ENCODE results near the gene HIVEP3.

HIVEP3 gene

GRCh38 chr1:41874151-41874719 is 44.5 kb downstream of the HIVEP3 start:
- DNase-seq (ENCODE audit: insufficient read length, low spot score): no peak
- TF ChIP-seq SPI1 (IDR thresholded peaks at IDR 0.05; ENCODE audit: low read depth, low read length) (no peak), POU2F2 (IDR thresholded peaks at IDR 0.05; ENCODE audit: low read depth, low read length) (no peak), TAF1 (IDR thresholded peaks at IDR 0.05; ENCODE audit: low read depth, low read length) (no peak), PAX5 (IDR thresholded peaks at IDR 0.05; ENCODE audit: insufficient read depth, low read length, severe bottlenecking) (no peak), POLR2A (IDR thresholded peaks at IDR 0.05; ENCODE audit: low read depth, low read length) (no peak), POLR2AphosphoS5 (IDR thresholded peaks at IDR 0.05; ENCODE audit: low read depth, low read length) (no peak)
- FAIRE-seq: peak; percentile 75

GRCh38 chr1:41872074-41872473 is 46.6 kb downstream of the HIVEP3 start:
- FAIRE-seq: no peak
- DNase-seq (ENCODE audit: insufficient read length, low spot score): no peak

GRCh38 chr1:41870076-41870562 is 48.6 kb downstream of the HIVEP3 start:
- DNase-seq (ENCODE audit: insufficient read length, low spot score) (no peak), FAIRE-seq (peak; percentile 72)
- TF ChIP-seq POLR2A (IDR thresholded peaks at IDR 0.05; ENCODE audit: low read depth, low read length) (no peak), TAF1 (IDR thresholded peaks at IDR 0.05; ENCODE audit: low read depth, low read length) (no peak), PAX5 (IDR thresholded peaks at IDR 0.05; ENCODE audit: insufficient read depth, low read length, severe bottlenecking) (peak; percentile 19), POLR2AphosphoS5 (IDR thresholded peaks at IDR 0.05; ENCODE audit: low read depth, low read length) (no peak), POU2F2 (IDR thresholded peaks at IDR 0.05; ENCODE audit: low read depth, low read length) (no peak), SPI1 (IDR thresholded peaks at IDR 0.05; ENCODE audit: low read depth, low read length) (peak; percentile 96)

More at GRCh38 chr1:41872074-41872473, 46.6 kb downstream of the HIVEP3 start:
- TF ChIP-seq TAF1 (IDR thresholded peaks at IDR 0.05; ENCODE audit: low read depth, low read length) (no peak), SPI1 (IDR thresholded peaks at IDR 0.05; ENCODE audit: low read depth, low read length) (no peak), PAX5 (IDR thresholded peaks at IDR 0.05; ENCODE audit: insufficient read depth, low read length, severe bottlenecking) (no peak), POLR2A (IDR thresholded peaks at IDR 0.05; ENCODE audit: low read depth, low read length) (no peak), POLR2AphosphoS5 (IDR thresholded peaks at IDR 0.05; ENCODE audit: low read depth, low read length) (no peak), POU2F2 (IDR thresholded peaks at IDR 0.05; ENCODE audit: low read depth, low read length) (no peak)

GRCh38 chr1:41868241-41868998 is 50.3 kb downstream of the HIVEP3 start:
- DNase-seq (ENCODE audit: insufficient read length, low spot score): peak; percentile 25
- peak; percentile 92 for FAIRE-seq
- TF ChIP-seq POLR2A (IDR thresholded peaks at IDR 0.05; ENCODE audit: low read depth, low read length) (no peak), POU2F2 (IDR thresholded peaks at IDR 0.05; ENCODE audit: low read depth, low read length) (peak; percentile 80; the same call in 1 of the 2 replicates)

- DNase-seq (ENCODE audit: insufficient read length, low spot score) (no peak), FAIRE-seq (no peak)
- no peak for TF ChIP-seq POU2F2 (IDR thresholded peaks at IDR 0.05; ENCODE audit: low read depth, low read length)
- no peak for TF ChIP-seq PAX5 (IDR thresholded peaks at IDR 0.05; ENCODE audit: insufficient read depth, low read length, severe bottlenecking)
- no peak for TF ChIP-seq POLR2A (IDR thresholded peaks at IDR 0.05; ENCODE audit: low read depth, low read length)
- TF ChIP-seq TAF1 (IDR thresholded peaks at IDR 0.05; ENCODE audit: low read depth, low read length): no peak
- no peak for TF ChIP-seq POLR2AphosphoS5 (IDR thresholded peaks at IDR 0.05; ENCODE audit: low read depth, low read length)
- TF ChIP-seq SPI1 (IDR thresholded peaks at IDR 0.05; ENCODE audit: low read depth, low read length): no peak
These were observed 52.4 kb downstream of the HIVEP3 start for GRCh38 chr1:41866285-41866684.

- FAIRE-seq: no peak
- no peak for DNase-seq (ENCODE audit: insufficient read length, low spot score)
- TF ChIP-seq PAX5 (IDR thresholded peaks at IDR 0.05; ENCODE audit: insufficient read depth, low read length, severe bottlenecking) (no peak), SPI1 (IDR thresholded peaks at IDR 0.05; ENCODE audit: low read depth, low read length) (no peak), POU2F2 (IDR thresholded peaks at IDR 0.05; ENCODE audit: low read depth, low read length) (no peak), TAF1 (IDR thresholded peaks at IDR 0.05; ENCODE audit: low read depth, low read length) (no peak), POLR2A (IDR thresholded peaks at IDR 0.05; ENCODE audit: low read depth, low read length) (no peak), POLR2AphosphoS5 (IDR thresholded peaks at IDR 0.05; ENCODE audit: low read depth, low read length) (no peak)
These were observed 54.2 kb downstream of the HIVEP3 start for GRCh38 chr1:41864471-41865040.

- DNase-seq (ENCODE audit: insufficient read length, low spot score) (no peak), FAIRE-seq (no peak)
- TF ChIP-seq POLR2A (IDR thresholded peaks at IDR 0.05; ENCODE audit: low read depth, low read length): no peak
- no peak for TF ChIP-seq POU2F2 (IDR thresholded peaks at IDR 0.05; ENCODE audit: low read depth, low read length)
- TF ChIP-seq PAX5 (IDR thresholded peaks at IDR 0.05; ENCODE audit: insufficient read depth, low read length, severe bottlenecking): no peak
- no peak for TF ChIP-seq SPI1 (IDR thresholded peaks at IDR 0.05; ENCODE audit: low read depth, low read length)
- no peak for TF ChIP-seq TAF1 (IDR thresholded peaks at IDR 0.05; ENCODE audit: low read depth, low read length)
- TF ChIP-seq POLR2AphosphoS5 (IDR thresholded peaks at IDR 0.05; ENCODE audit: low read depth, low read length): no peak
These were observed 55.0 kb downstream of the HIVEP3 start for GRCh38 chr1:41863718-41864117.

- DNase-seq (ENCODE audit: insufficient read length, low spot score): no peak
- peak; percentile 72 for FAIRE-seq
- no peak for TF ChIP-seq TAF1 (IDR thresholded peaks at IDR 0.05; ENCODE audit: low read depth, low read length)
- no peak for TF ChIP-seq POLR2A (IDR thresholded peaks at IDR 0.05; ENCODE audit: low read depth, low read length)
- TF ChIP-seq SPI1 (IDR thresholded peaks at IDR 0.05; ENCODE audit: low read depth, low read length): no peak
- no peak for TF ChIP-seq PAX5 (IDR thresholded peaks at IDR 0.05; ENCODE audit: insufficient read depth, low read length, severe bottlenecking)
- TF ChIP-seq POLR2AphosphoS5 (IDR thresholded peaks at IDR 0.05; ENCODE audit: low read depth, low read length): no peak
- TF ChIP-seq POU2F2 (IDR thresholded peaks at IDR 0.05; ENCODE audit: low read depth, low read length): no peak
These were observed 56.1 kb downstream of the HIVEP3 start for GRCh38 chr1:41862384-41863221.

Measured in GM12891 (cell line).